Endothelial cell of umbilical vein (primary cell): ENCODE results near the gene SERTAD4. TPM values are rescaled to one million over a fixed set of nuclear protein-coding genes. Genes with fewer than 3 reads are reported as not detected.

Source experiments
- BruUV-seq: library from RNA; stranded (reverse); fragments of 400-500 nt; replicated peaks from 2 replicates; lab custom pipeline; 2021; lab: Mats Ljungman, UMichigan
- CTCF ChIA-PET: fragments of 300-600, 350-600 bp; sonication (Branson Sonifier 250); formaldehyde crosslinking; loops from one replicate; lab custom pipeline; 2021; ENCODE audit warnings: antibody characterized with exemption, inconsistent platforms; lab: Charles Lee
- POLR2A ChIA-PET: fragments of 300-600, 350-600 bp; sonication (Branson Sonifier 250); formaldehyde crosslinking; loops from one replicate; lab custom pipeline; 2021; ENCODE audit warnings: antibody characterized with exemption, inconsistent platforms; lab: Charles Lee
- DNase-seq: peaks from one replicate; pipeline ENCODE4 v3.0.0-alpha.2; 2011; ENCODE audit warnings: low read depth, low spot score
- FAIRE-seq: peaks from 2 replicates; lab custom pipeline; 2011; peaks lifted over from hg19 to GRCh38; lab: Jason Lieb, UNC
- H2AFZ ChIP-seq: 2 replicates; pipeline ENCODE4 v1.6.0; 2012; ENCODE audit warnings: low read depth, low read length, control low read depth, inconsistent platforms
- H3K27ac ChIP-seq: 2 replicates; pipeline ENCODE4 v1.5.1; 2011; ENCODE audit warnings: low read depth, mild to moderate bottlenecking, control low read depth, low read length, moderate library complexity; ENCODE audit not compliant: insufficient read depth
- H3K27me3 ChIP-seq, 2 experiments: 2 replicates each; pipeline versions ENCODE4 v1.6.0 to v1.6.1; 2011; ENCODE audit warnings: low read length in 2 of 2, mixed read lengths in 1 of 2; ENCODE audit not compliant: control insufficient read depth in 2 of 2, insufficient read depth in 2 of 2
- H3K36me3 ChIP-seq, 2 experiments: 2 replicates in 1 of 2; 3 replicates in 1 of 2; pipeline ENCODE4 v1.5.1; 2011; ENCODE audit warnings: low read length in 2 of 2, mild to moderate bottlenecking in 1 of 2, moderate library complexity in 1 of 2; ENCODE audit not compliant: control insufficient read depth in 2 of 2, insufficient read depth in 2 of 2; ENCODE audit errors: extremely low read depth in 1 of 2
- H3K4me1 ChIP-seq: 3 replicates; pipeline ENCODE4 v1.5.1; 2011; ENCODE audit warnings: mild to moderate bottlenecking, low read length; ENCODE audit not compliant: control insufficient read depth, insufficient read depth; ENCODE audit errors: extremely low read depth
- H3K4me2 ChIP-seq: 2 replicates; pipeline ENCODE4 v1.6.1; 2011; ENCODE audit warnings: low read length, control low read depth, mixed read lengths; ENCODE audit not compliant: insufficient read depth
- H3K4me3 ChIP-seq, 3 experiments: fragments of 200-600 bp in 1 of 3; sonication (generic), shearing (Covaris generic) in 1 of 3; replicated peaks in 1 of 3; 2 replicates each; pipeline ENCODE4 v1.5.1; 2011 to 2016; ENCODE audit warnings: control low read depth in 3 of 3, low read length in 3 of 3, mild to moderate bottlenecking in 2 of 3, inconsistent platforms in 1 of 3, low read depth in 1 of 3, moderate library complexity in 1 of 3; ENCODE audit not compliant: insufficient read depth in 1 of 3
- H3K79me2 ChIP-seq: 2 replicates; pipeline ENCODE4 v1.6.0; 2012; ENCODE audit warnings: low read length, inconsistent platforms; ENCODE audit not compliant: control insufficient read depth, insufficient read depth
- H3K9ac ChIP-seq: replicated peaks from 2 replicates; pipeline ENCODE3; 2011; ENCODE audit warnings: low read length, control low read depth; ENCODE audit not compliant: insufficient read depth; ENCODE audit errors: extremely low read depth
- H3K9me1 ChIP-seq: replicated peaks from 3 replicates; pipeline ENCODE4 v1.6.0; 2011; ENCODE audit warnings: mild to moderate bottlenecking, low read length; ENCODE audit not compliant: control insufficient read depth, insufficient read depth; ENCODE audit errors: extremely low read depth
- H3K9me3 ChIP-seq: replicated peaks from 2 replicates; pipeline ENCODE4 v1.5.1; 2012; ENCODE audit warnings: low read length, inconsistent platforms; ENCODE audit not compliant: control insufficient read depth, insufficient read depth
- H4K20me1 ChIP-seq: replicated peaks from 2 replicates; pipeline ENCODE3; 2011; ENCODE audit warnings: mild to moderate bottlenecking, low read length; ENCODE audit not compliant: control insufficient read depth, insufficient read depth; ENCODE audit errors: extremely low read depth
- CTCF ChIP-seq, 2 donors: IDR thresholded peaks; 1 replicate in 1 of 2; 2 replicates in 1 of 2; pipeline ENCODE4 v1.5.1; 2011; ENCODE audit warnings: low read length in 2 of 2, mild to moderate bottlenecking in 2 of 2, moderate library complexity in 2 of 2, control low read depth in 1 of 2, inconsistent platforms in 1 of 2, low read depth in 1 of 2; ENCODE audit not compliant: insufficient read depth in 1 of 2; ENCODE audit errors: extremely low read depth in 1 of 2
- EZH2 ChIP-seq: IDR thresholded peaks from 2 replicates; pipeline ENCODE4 v1.6.1; 2012; ENCODE audit warnings: borderline replicate concordance, low read depth, mild to moderate bottlenecking, moderate library complexity, low read length, inconsistent platforms; ENCODE audit not compliant: severe bottlenecking
- FOS ChIP-seq: IDR thresholded peaks from 2 replicates; pipeline ENCODE4 v1.6.1; 2011; ENCODE audit warnings: mild to moderate bottlenecking, low read length, moderate library complexity, borderline replicate concordance; ENCODE audit not compliant: insufficient read depth
- GATA2 ChIP-seq: IDR thresholded peaks from 2 replicates; pipeline ENCODE4 v1.7.0; 2011; ENCODE audit warnings: low read depth, mild to moderate bottlenecking, moderate library complexity, mixed read lengths, low read length; ENCODE audit not compliant: insufficient read length, insufficient read depth
- JUN ChIP-seq: IDR thresholded peaks from 2 replicates; pipeline ENCODE4 v1.6.1; 2011; ENCODE audit warnings: borderline replicate concordance, low read depth; ENCODE audit not compliant: insufficient read length, insufficient read depth
- MYC ChIP-seq: IDR thresholded peaks from one replicate; pipeline ENCODE4 v1.6.1; 2011; ENCODE audit warnings: mild to moderate bottlenecking, low read depth, low read length
- POLR2A ChIP-seq: IDR thresholded peaks from 2 replicates; pipeline ENCODE4 v1.6.1; 2012; ENCODE audit warnings: low read depth, mild to moderate bottlenecking, control low read depth, low read length
- dilution Hi-C: fragments of 300-500 bp; cut with MboI; formaldehyde crosslinking; loops from one replicate; pipeline ENCODE4 v1.15.0; 2019; ENCODE audit warnings: low sequenced_read_pairs; ENCODE audit not compliant: extremely low pct_ligation_motif_present
- intact Hi-C: fragments of 100-400 bp; cut with micrococcal nuclease; formaldehyde crosslinking; loops from one replicate; pipeline ENCODE4 v1.10.0; 2022
- polyA plus RNA-seq, 4 experiments: library from polyadenylated mRNA; depleted of rRNA in 3 of 4; stranded (reverse) in 3 of 4; unstranded in 1 of 4; fragments of >200 nt; gene quantifications; 2 replicates each; pipeline versions ENCODE4 v1.2.1 to v1.2.3, GENCODE V29; 2011 to 2012; ENCODE audit warnings: missing spikeins in 1 of 4
- total RNA-seq: library from RNA; stranded (reverse); gene quantifications from 2 replicates; pipeline ENCODE4 v1.2.3, GENCODE V29; 2021

SERTAD4 gene
- total and polyA plus RNA-seq, 2 donors (not counting 3 experiments of a cell fraction or from before 2014, with no cell fraction given) = 4.0 to 11.3 TPM

DNA sequence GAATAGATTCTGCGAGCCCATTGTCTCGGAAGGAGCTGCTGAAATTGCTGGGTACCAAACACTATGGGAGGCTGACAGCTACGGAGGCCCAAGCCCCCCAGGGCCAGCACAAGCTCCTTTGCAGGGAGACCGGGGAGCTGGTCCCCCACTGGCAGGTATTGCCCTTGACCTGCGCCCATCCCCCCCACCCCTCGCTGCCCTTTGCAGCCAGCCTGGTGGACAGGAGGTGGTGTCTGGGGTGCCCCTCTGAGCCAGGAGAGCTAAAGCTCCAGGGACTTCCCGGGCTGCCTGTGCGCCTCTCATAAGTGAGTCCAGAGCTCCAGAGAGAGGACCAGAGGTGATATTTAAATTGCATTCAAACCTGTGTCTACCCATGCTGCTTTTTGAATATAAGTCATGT is 5.4 kb downstream of the SERTAD4 start:
- Histone ChIP-seq H3K36me3 (no peaks in the 10 kb centered on the region), H3K9me3 (no peaks in the 10 kb centered on the region), H3K4me1 (peaks cover 54% of the 10 kb centered on the region), H3K4me2 (no peak overlapping the region), H3K79me2 (no peaks in the 10 kb centered on the region), H3K9ac (no peak overlapping the region), H4K20me1 (no peaks in the 10 kb centered on the region), H2AFZ (no peak overlapping the region), H3K27me3 (no peaks in the 10 kb centered on the region), H3K27ac (no peak overlapping the region), H3K9me1 (no peaks in the 10 kb centered on the region), H3K4me3 (no peak overlapping the region)
- intact Hi-C loops (loop anchor here (2.0 to 10.0 kb wide), 4 partner anchors 55 to 1337 kb away; partner anchors contain the start of genes RCOR3 and SLC30A1), dilution Hi-C loops (no loop called here)
- FAIRE-seq (no peak), DNase-seq (no peak)
- CTCF ChIA-PET = interaction anchor here (0.7 to 1.2 kb wide), 4 partner anchors 8 to 123 kb away, joined by 3 to 5 read pairs (median 4); no protein-coding TSS in a partner anchor
- POLR2A ChIA-PET = no interaction called here
- TF ChIP-seq EZH2 = no peak
- TF ChIP-seq MYC = no peak
- no peak for TF ChIP-seq GATA2
- TF ChIP-seq FOS = no peak
- TF ChIP-seq JUN = no peak
- TF ChIP-seq POLR2A = no peak
- TF ChIP-seq CTCF (IDR thresholded peaks at IDR 0.05; ENCODE audit: extremely low read depth in 1 of 2, insufficient read depth in 1 of 2, low read depth in 1 of 2, low read length in 2 of 2) = no peak
- no TSS peak for BruUV-seq
